Measurements from ENCODE around the gene IL22RA2. TPM values are rescaled to one million over a fixed set of nuclear protein-coding genes. Genes with fewer than 3 reads are reported as not detected.

The IL22RA2 gene
- total and polyA plus RNA-seq, 9 of the 15 experiments (the other 6 are each of a cell fraction or from before 2014, with no cell fraction given), result 0.03 TPM; not detected in 8

DNA sequence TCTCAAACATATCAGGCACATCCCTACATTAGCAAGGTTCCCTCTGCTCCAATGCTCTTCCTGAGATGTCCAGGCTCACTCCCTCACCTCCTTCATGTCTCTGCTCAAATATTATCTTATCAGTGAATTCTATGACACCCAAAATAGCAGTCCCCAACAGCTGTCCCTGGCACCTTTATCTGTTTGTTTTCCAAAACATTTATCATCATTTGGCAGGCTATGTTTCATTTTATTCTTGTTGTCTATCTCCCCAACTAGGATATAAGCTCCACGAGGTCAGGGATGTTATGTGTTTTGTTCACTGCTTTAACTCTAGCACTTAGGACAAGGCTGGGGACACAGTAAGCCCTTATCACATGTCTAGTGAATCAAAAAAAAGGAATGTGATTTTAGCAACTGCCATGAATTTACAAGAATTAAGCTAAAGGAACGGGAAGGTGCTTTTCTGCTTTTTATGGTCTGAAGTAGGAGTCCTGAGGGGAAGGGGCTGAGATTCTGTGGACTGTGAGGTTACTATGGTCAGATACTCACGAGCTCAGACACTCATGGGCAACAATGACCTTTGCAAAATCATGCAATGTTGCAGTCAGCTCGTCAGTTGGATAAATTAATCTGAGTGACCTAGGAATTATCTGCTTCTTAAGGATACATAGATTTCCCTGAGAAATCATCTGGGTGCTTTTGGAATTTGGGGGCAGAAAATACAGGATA, 1.9 kb upstream of the IL22RA2 start (continued):
- TF ChIP-seq FOXJ2 (tag; IDR thresholded peaks at IDR 0.05), result 0 out of 2 replicates have a peak, but pooled peaks have one; percentile 53
- TF ChIP-seq TCF3 (CRISPR knock-in tag; IDR thresholded peaks at IDR 0.05), result peak; percentile 28; the same call in 1 of the 2 replicates

DNA sequence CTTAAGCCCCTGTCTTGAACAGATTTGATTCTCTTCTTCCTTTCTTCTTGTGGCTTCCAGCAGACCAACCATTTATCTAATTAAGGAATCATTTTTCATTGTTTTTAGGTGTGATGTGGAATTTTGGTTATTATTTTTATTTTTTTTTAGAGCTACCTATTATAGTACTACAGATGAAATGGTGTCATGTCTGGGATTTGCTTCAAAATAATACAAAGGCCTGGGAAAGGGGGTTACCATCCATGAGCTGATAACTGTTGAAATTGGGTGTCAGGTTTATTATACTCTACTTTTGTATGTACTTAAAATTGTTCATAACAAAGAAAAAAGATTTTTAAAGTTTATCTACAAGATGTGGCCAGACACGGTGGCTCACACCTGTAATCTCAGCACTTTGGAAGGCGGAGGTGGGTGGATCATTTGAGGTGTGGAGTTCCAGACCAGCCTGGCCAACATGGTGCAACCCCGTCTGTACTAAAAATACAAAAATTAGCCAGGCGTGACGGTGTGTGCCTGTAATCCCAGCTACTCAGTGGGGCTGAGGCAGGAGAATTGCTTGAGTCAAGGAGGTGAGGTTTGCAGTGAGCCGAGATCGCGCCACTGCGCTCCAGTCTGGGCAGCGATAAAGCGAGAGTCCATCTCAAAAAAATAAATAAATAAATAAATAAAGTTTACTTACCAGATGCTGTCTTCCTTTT, 561 bp downstream of the IL22RA2 start:
- in situ Hi-C loops (cut with MboI), result no loop called here

More for the DNA sequence above, 561 bp downstream of the IL22RA2 start:
- Histone ChIP-seq H3K4me2 (ENCODE audit: insufficient read depth, low read length) (no peak overlapping the region), H3K9me1 (ENCODE audit: control insufficient read depth, insufficient read depth, low read length) (no peaks in the 10 kb centered on the region), H3K36me3 (ENCODE audit: control insufficient read depth, insufficient read depth, low read length) (no peaks in the 10 kb centered on the region), H3K27ac (ENCODE audit: extremely low read depth, low read depth, low read length) (no peak overlapping the region), H3K4me3 (no peak overlapping the region), H3K27me3 (ENCODE audit: control insufficient read depth in 2 of 2, insufficient read depth in 2 of 2, low read length in 2 of 2) (no peaks in the 10 kb centered on the region), H3K4me1 (replicated peaks in 1 of 2; ENCODE audit: control insufficient read depth in 2 of 2, insufficient read depth in 2 of 2, low read length in 2 of 2) (peaks cover 4 to 38% of the 10 kb centered on the region in 2 experiments; a peak in 4 of 5 replicates), H3K79me2 (ENCODE audit: control insufficient read depth, insufficient read depth, low read length) (no peaks in the 10 kb centered on the region), H3K9ac (ENCODE audit: insufficient read depth in 1 of 2, low read depth in 2 of 2, low read length in 2 of 2) (no peak overlapping the region), H3K9me3 (replicated peaks; ENCODE audit: control insufficient read depth, insufficient read depth, low read depth, low read length) (no peaks in the 10 kb centered on the region; the same call in 1 of the 2 replicates), H4K20me1 (replicated peaks; ENCODE audit: control insufficient read depth, insufficient read depth, low read length) (no peaks in the 10 kb centered on the region), H2AFZ (ENCODE audit: low read depth, low read length) (peak overlapping the region; percentile 95)
- ChIA-PET CTCF (ENCODE audit: low intra/inter-chr PET ratio) (no interaction called here), POLR2A (no interaction called here)
- no TSS peak for BruUV-seq (replicated peaks)
- TF ChIP-seq POLR2AphosphoS5 (IDR thresholded peaks at IDR 0.05; ENCODE audit: control insufficient read depth, insufficient read depth, low read depth, low read length) (no peak), ZBTB1 (CRISPR knock-in tag; IDR thresholded peaks at IDR 0.05; ENCODE audit: borderline replicate concordance, low read depth) (no peak), ZNF282 (CRISPR knock-in tag; IDR thresholded peaks at IDR 0.05) (no peak), NFRKB (IDR thresholded peaks at IDR 0.05; ENCODE audit: low read depth) (no peak), ELF2 (CRISPR knock-in tag; IDR thresholded peaks at IDR 0.05) (no peak), ARNT (IDR thresholded peaks at IDR 0.05) (no peak), CCAR2 (IDR thresholded peaks at IDR 0.05; ENCODE audit: low read depth, low read length) (no peak), ZNF589 (CRISPR knock-in tag; IDR thresholded peaks at IDR 0.05; ENCODE audit: low read depth) (no peak)
- TF ChIP-seq, protein P1, sequence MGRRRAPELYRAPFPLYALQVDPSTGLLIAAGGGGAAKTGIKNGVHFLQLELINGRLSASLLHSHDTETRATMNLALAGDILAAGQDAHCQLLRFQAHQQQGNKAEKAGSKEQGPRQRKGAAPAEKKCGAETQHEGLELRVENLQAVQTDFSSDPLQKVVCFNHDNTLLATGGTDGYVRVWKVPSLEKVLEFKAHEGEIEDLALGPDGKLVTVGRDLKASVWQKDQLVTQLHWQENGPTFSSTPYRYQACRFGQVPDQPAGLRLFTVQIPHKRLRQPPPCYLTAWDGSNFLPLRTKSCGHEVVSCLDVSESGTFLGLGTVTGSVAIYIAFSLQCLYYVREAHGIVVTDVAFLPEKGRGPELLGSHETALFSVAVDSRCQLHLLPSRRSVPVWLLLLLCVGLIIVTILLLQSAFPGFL (CRISPR knock-in tag; IDR thresholded peaks at IDR 0.05), result no peak
- TF ChIP-seq, protein P2, sequence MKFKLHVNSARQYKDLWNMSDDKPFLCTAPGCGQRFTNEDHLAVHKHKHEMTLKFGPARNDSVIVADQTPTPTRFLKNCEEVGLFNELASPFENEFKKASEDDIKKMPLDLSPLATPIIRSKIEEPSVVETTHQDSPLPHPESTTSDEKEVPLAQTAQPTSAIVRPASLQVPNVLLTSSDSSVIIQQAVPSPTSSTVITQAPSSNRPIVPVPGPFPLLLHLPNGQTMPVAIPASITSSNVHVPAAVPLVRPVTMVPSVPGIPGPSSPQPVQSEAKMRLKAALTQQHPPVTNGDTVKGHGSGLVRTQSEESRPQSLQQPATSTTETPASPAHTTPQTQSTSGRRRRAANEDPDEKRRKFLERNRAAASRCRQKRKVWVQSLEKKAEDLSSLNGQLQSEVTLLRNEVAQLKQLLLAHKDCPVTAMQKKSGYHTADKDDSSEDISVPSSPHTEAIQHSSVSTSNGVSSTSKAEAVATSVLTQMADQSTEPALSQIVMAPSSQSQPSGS (CRISPR knock-in tag; IDR thresholded peaks at IDR 0.05), result no peak
- DNase-seq (ENCODE audit: extremely low read depth in 1 of 4, low spot score in 3 of 4), result no peak
- intact Hi-C loops (cut with micrococcal nuclease), result no loop called here
- no peak for ATAC-seq
- no peak for FAIRE-seq
- WGBS (ENCODE audit: insufficient coverage, low coverage, missing lambda C conversion rate), result 75% methylated on average over 11 of the region's 11 CpGs

Measured in K562 (cell line).